GM13977 (cell line): ENCODE results near the gene C3orf22.

Experiments
- DNase-seq: peaks from one replicate; pipeline ENCODE4 v3.0.0; 2012; ENCODE audit warnings: low spot score
- in situ Hi-C: fragments of 300-500 bp; cut with MboI; formaldehyde crosslinking; loops from one replicate; pipeline ENCODE4 v1.12.0; 2022; ENCODE audit warnings: low sequenced_read_pairs, low pct_unique_long_range_greater_than_20kb, mixed read lengths, inconsistent platforms; ENCODE audit not compliant: unreplicated experiment
- TF ChIP-seq, protein P1 (sequence below): IDR thresholded peaks from 2 replicates; pipeline ENCODE4 v1.5.1; 2012; ENCODE audit warnings: mild to moderate bottlenecking, control low read depth; ENCODE audit not compliant: insufficient read depth; ENCODE audit errors: extremely low read depth, missing control alignments

The C3orf22 gene

DNA sequence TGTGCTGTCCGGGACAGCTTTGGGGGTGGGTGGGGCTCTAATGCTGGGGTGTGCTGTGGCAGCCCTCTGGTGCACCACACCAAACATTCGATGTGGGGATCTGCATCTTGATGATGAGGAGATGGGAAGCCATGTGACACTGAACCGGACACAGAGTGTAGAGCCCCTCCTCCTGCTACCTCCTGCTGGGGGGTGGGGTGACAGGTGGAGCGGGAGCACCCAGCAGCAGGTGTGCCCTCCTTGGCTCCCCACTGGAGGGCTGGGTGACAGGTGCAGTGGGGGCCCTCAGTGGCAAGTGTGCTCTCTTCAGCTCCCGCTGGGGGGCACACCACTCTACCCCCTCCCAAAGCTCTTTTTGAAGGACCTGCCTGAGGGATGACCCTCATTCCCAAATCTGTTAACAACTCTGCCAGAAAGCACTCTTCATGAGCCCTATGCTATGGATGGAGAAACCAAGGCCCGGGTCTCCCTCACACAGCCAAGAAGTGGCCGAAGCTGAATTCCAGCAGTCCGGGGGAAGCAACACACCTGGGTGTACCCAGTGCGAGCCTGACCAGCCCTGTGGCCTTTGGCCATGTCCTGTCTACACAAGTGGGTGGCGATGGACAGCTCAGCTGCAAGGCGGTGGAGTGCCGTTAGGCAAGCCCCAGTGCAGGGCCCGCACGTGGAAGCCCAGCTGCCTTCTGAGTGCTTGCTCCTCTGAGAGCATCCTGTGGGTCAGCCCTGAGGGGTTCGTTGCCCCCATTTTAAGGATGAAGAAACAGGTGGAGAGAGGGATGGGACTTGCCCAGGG lies 40.5 kb downstream of the C3orf22 start:
- TF ChIP-seq, protein P1, sequence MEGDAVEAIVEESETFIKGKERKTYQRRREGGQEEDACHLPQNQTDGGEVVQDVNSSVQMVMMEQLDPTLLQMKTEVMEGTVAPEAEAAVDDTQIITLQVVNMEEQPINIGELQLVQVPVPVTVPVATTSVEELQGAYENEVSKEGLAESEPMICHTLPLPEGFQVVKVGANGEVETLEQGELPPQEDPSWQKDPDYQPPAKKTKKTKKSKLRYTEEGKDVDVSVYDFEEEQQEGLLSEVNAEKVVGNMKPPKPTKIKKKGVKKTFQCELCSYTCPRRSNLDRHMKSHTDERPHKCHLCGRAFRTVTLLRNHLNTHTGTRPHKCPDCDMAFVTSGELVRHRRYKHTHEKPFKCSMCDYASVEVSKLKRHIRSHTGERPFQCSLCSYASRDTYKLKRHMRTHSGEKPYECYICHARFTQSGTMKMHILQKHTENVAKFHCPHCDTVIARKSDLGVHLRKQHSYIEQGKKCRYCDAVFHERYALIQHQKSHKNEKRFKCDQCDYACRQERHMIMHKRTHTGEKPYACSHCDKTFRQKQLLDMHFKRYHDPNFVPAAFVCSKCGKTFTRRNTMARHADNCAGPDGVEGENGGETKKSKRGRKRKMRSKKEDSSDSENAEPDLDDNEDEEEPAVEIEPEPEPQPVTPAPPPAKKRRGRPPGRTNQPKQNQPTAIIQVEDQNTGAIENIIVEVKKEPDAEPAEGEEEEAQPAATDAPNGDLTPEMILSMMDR = no peak
- no peak for DNase-seq
- in situ Hi-C loops = no loop called here

DNA sequence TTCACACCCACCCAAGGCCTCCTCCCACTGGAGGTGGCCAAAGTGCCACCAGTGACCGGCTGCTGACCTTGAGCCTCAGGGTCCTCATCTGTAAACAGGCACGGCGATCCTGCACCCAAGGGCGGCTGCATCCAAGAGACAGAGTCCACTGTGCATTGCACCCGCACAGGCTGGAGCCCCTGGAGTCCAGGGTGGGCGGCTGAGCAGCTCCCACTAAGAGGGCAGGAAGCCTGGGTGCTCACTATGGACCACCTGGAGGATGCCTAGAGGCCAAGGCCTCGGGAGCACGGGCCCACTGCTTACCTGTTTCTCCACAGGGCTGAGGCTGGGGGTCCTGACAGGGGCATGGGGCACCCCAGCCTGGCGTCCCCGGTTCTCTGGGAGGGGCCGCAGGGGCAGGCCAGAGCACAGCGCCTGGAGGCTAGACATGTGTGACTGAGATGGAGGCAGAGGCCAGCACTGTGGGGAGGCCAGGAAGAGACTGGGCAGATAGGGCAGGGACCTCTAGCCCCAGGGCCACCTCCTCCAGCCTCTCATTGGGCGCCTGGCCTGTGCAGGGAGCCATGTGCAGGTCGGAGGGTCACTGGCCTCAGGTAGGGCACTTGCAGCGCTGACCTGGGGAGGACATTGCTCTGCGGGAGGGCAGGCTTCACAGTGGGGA lies 41.3 kb downstream of the C3orf22 start, which contains the start of gene UROC1:
TSS of gene UROC1 (minus strand) at position 483 of the 661 bp plus-strand sequence. CDS start at position 429, 54 bp downstream.
- DNase-seq = no peak
- in situ Hi-C loops = no loop called here
- TF ChIP-seq, protein P1 = no peak

DNA sequence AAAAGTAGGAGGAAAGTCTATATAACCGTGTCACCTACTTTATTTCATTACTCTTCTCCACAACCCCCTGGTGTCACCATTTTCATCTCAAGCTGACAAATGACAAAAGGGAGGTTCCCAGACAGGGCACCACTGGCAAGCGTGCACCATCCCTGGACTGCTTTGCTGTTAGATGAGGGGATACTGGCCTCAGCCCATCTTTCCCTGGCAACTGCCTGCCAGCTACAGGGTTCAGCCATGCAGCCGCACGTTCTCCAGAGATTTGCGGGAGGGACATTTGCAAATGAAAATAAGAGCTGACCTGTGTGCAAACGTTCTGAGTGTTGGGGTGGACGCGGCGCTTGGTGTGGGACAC lies 41.8 kb downstream of the C3orf22 start:
- TF ChIP-seq, protein P1 = no peak
- in situ Hi-C loops = no loop called here
- DNase-seq = no peak

DNA sequence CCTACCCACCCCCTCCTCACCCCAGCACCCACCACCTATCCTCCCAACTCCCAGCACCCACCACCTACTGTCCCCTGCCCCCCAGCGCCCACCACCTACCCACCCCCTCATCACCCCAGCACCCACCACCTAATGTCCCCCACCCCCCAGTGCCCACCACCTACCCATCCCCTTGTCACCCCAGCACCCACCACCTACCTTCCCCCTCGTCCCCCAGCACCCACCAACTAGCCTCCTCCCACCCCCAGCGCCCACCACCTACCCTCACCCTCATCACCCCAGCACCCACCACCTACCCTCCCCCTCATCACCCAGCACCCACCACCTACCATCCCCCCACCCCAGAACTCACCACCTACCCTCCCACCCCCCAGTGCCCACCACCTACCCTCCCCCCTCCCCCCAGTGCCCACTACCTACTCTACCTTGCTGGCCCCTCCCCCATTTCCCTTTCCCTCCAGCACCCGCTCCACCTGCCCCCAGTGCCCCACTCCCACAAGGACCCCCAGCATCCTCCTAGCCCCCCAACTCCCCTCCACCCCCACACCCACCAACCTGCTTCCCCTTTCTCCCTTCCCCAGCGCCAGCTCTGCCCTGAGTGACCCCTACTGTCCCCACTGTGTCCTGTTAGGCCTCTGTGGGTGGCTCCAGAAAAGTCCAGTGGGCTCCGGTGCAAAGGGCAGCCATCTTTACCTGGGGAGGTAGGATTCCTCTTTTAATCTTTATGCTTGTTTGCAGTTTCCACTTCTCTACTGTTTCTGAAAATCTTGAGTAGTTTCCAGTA lies 42.4 kb downstream of the C3orf22 start:
- TF ChIP-seq, protein P1 = no peak
- no peak for DNase-seq
- in situ Hi-C loops = no loop called here

DNA sequence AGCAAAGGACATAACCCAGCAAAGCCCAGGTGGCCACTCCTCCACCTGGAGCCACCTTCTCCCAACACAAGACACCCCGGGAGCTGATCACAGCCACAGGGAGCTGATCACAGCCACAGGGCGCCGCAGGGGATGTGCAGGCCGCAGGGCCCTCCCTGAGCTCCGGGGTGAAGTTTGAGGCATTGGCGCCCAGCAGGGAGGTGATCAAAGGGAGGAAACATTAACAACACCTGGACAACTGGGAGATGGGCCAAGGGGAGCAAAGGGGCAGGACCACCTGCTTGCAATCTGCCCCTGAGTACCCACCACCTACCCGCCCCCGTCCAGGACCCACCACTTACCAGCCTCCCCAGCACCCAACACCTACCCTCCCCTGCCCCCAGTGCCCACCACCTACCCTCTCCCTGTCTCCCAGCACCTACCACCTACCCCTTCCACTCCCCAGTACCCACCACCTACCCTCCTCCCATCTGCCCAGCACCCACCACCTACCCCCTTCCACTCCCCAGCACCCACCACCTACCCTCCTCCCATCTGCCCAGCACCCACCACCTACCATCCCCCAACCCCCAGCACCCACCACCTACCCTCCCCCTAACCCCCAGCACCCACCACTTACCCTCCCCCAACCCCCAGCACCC lies 43.5 kb downstream of the C3orf22 start:
- in situ Hi-C loops = no loop called here
- DNase-seq = no peak
- TF ChIP-seq, protein P1 = no peak

DNA sequence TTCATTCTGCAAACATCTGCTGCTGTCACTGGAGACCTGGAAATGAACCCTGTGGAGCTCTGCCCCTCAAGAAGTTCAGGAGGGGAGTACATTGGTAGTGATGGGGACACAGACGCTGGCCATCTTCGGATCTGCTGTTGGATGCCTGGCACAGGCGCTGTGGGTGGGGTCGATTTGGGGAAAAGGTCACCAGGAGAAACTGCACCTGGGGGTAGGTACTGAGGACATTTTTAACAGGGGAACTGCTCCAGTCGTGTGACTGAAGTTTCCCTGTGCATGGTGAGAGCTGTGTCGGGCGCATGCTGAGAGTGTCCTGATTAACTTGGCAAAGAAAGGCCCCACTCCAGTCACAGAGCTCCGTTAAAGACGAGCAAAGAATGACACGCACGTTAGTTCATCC lies 44.6 kb downstream of the C3orf22 start:
- TF ChIP-seq, protein P1 = no peak
- in situ Hi-C loops = no loop called here
- no peak for DNase-seq
